HG02852 (cell line): ENCODE data around the gene ULK4.
A peak's percentile ranks its signal among the peaks of the same experiment; 100 is the strongest.
"Not testable (repeated sequence)": the region's sequence is repeated elsewhere in the genome, so short reads cannot be mapped to it uniquely, and the experiment has no call there.

Experiments
- ATAC-seq: cut with Tn5 transposase; IDR thresholded peaks from one replicate; pipeline ENCODE4 v1.9.1; 2021; ENCODE audit warnings: mild to moderate bottlenecking, moderate library complexity; ENCODE audit not compliant: unreplicated experiment

Gene ULK4

DNA sequence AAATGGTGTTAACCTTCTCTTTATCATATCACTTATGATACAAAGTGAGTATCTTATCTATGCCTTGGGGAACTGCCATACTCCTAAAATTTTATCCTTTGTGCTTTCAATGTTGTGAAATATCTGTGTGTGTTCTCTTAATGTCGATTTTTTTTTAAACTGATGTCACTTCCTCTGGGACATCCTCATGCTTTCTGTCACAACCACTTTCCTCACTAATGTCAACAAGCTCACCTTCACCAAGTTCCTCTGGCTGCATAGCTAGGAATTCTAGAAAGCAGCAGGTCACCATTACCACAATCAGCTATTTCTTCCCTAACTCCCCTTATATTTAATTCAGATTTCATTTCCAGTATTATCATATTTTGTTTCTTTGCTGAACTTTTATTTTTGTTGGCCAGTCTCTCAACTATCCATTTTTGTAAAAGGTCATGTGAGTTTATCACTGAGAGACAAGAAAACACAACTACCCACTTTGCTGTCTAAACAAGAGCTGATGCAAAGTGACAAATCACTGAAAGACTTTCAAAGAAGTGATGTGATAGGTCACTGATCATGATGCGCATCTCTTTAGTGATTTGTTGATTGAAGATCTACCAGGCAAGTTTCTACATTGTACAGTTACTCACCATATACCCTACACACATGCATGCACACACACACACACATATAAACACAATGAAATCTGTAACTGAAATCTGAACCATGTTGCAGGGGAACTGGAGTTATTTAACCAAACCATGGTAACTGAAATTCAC lies 369.0 kb downstream of the ULK4 start:
- no peak for ATAC-seq

- ATAC-seq = no peak
These were observed 378.9 kb downstream of the ULK4 start for GRCh38 chr3:41583014-41583413.

DNA sequence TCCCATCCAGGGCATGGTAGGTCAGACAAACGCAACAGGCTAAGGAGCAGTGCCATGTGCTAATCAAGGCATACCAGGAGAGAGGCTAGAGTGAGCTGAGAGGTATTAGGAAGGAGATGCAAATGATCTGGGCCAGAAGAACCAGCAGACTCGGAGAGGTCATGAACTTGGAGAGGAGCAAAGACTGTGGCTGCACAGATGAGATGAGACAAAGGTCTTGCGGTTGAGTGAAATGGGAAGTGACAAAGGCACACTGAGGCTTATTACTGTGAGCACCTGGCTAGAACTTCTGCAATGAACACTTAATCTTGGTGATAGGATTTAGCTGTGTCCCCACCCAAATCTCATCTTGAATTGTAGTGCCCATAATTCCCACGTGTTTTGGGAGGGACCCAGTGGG lies 380.2 kb downstream of the ULK4 start:
- peak; percentile 99 for ATAC-seq

DNA sequence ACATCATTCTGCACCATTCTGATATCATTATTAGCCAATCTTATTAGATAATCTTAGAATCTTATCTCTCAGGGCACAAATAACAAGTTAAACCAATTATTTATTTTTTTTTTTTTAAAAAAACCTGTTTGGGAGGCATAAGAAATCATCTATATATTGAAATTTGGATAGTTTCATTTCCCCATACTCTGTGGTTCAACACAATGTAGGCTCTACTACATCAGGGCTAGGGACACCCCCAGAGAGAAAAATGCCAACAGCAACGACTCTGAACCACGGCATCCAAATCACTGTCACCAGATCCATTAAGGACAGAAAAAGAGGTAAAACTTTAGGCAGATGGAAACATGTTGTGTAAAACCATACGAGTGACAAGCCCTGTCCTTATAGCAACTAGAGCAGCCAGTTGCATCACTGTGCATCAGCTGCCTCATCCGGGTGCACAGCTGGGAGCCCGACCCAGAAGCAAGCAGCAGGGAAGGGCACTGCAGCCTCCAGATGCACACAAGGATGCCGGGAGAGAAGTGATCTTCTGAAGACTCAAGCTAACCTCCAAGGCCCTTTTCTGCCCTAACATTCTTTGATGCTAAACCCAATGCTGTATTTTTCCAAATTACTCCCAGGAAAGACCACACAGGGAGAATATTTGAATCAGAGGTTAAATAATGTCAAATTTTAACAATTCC lies 381.5 kb downstream of the ULK4 start:
- no peak for ATAC-seq

DNA sequence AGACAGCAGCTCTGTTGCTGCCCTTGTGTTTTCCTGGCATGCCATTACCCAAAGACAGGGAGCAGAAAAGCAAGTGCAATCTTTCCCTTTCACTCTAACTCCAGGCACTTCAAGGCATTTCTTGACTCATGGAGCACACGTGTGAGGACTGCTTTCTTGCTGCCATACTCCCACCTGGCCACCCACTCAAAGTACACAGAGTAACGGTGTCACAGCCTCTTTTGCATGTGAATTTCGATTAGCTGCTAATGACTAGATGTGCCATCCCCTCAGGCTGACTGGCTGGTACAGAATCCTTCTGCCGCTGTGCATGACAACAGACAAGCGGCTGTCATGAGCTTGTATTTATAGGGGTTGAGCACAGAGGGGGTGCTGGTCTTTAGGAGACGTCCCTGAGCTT lies 382.0 kb downstream of the ULK4 start:
- ATAC-seq = no peak

DNA sequence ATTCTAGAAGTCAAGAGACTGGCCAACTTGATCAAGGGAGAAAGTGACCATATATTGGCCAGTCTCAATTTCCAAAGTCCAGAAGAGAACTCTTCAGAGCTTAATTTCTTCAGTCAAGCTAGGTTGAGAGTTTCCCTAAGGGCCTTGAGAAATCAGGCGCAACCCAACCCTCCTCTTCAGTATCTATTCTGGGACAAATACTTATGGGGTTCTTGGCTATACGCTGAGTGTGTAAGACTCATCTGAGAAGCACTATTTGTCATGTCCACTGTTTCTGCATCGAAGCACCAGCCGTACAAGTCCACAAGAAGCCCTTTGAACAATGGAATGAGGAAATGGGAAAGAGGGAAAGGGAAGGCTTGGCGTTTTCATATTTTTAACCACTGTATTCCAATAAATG lies 383.1 kb downstream of the ULK4 start:
- no peak for ATAC-seq

- ATAC-seq = no peak
These were observed 386.2 kb downstream of the ULK4 start for GRCh38 chr3:41575724-41576123.

GRCh38 chr3:41574900-41575299 lies 387.0 kb downstream of the ULK4 start:
- no peak for ATAC-seq

GRCh38 chr3:41573591-41573990 lies 388.3 kb downstream of the ULK4 start:
- no peak for ATAC-seq

GRCh38 chr3:41572092-41572491 lies 389.8 kb downstream of the ULK4 start:
- no peak for ATAC-seq

GRCh38 chr3:41569632-41570305 lies 392.1 kb downstream of the ULK4 start:
- no peak for ATAC-seq

DNA sequence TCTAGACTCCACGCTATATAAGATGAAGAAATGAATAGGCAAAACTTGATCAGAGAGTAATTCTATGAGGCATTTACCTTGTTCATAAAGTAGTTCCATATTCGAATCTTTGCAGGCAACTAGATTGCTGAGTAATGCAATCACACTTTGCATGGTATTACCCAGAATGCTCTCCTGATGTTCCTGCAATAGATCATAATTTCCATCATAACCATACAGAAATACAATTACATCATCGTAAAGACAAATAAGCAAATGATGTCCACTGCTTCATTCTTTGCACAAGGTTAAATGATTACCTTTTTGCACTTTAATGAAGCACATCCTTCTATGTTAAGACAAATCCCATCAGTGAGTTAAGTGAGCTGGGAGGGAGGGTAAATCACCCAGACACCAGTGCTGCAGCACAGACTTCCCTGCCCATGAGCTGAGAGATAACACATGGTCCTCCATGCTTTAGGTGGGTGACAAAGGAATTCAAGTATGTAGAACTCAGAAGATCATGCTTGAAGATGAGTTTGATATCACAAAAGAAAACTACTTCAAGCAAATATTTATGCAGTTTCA lies 395.9 kb downstream of the ULK4 start:
- no peak for ATAC-seq

DNA sequence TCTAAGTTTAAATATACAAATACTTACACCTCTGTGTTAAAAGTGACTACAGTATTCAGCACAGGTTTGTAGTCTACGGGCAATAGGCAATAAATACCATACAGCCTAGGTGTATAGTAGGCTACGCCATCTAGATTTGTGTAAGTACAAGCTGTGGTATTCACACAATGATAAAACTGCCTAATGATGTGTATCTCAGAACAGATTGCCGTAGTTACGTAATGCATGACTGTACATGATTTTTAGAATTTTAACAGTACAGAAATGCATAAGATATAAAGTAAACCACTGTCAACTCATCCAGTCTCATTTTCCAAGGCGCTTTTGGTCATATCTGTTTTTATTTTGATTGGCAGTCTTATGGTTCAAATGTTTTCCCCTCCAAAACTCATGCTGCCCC lies 396.9 kb downstream of the ULK4 start:
- ATAC-seq = no peak

DNA sequence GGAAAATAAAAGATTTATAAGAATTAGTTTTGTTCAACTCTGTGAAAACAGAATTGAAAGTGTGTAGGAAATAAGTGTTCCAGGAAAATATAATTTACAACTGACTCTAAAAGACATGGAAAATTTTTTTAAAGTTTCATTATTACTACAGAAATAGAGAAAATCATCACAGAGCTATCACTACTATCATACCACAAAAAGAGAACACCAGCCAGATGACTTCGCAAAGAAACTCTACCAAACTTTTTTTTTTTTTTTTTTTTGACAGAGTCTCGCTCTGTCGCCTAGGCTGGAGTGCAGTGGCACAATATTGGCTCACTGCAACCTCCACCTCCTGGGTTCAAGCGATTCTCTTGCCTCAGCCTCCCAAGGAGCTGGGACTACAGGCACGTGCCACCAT lies 405.7 kb downstream of the ULK4 start:
- not testable (repeated sequence) for ATAC-seq

DNA sequence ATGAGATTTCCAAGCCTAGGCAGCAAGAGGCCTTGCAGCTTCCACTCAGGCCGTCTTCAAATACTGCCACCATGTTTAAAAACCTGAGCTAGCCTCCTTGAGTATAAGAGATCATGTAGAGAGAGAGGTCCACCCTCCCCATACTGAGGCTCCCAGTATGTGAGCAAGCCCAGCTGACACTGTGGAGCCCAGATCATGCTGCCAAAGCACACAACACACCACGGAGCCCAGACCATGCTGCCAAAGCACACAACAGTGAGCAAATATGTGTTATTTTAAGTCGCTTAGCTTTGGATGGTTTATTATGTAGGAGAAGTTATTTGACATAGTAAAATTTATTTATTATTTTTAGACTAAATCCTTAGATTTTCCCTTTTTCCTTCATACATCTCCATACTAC lies 428.9 kb downstream of the ULK4 start:
- ATAC-seq = no peak

- ATAC-seq = no peak
These were observed 434.8 kb downstream of the ULK4 start for GRCh38 chr3:41526995-41527573.

DNA sequence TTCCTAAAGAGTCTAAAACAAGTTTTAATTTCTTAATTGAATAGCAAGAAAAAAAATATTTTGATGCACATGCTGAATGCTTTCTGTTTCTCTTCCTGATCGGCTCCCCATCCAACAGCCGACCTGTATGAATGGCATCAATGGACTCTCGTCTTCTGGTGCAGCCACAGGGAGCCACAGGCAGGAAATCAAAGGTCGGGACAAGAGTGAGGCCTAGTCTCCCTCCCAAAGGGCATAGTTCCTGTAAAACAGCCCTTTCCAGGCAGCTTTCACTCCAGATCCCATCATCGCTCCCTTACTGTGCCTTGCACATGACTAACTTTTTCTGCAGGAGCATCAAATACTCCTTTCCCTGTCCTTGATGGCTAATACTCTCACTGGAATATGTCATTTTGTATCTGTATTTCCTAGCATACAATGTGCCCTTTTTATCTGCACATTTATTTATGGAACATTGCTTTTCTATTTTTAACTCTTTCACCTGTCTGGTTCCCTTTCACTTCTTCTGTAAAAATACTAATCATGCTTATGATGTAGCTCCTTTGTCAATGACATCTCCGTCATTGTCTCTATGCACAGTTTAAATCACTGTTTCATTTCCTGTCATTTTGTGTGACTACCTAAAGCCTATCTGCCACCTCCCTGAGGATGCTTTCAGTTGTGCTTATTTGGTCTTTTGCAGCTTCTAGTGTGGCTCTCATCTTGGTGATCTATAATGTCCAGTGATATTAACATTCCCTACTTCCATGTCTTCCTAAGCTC lies 436.4 kb downstream of the ULK4 start:
- peak; percentile 45 for ATAC-seq

- no peak for ATAC-seq
These were observed 438.0 kb downstream of the ULK4 start for GRCh38 chr3:41523897-41524296.

GRCh38 chr3:41522612-41523011 lies 439.3 kb downstream of the ULK4 start:
- peak; percentile 54 for ATAC-seq

GRCh38 chr3:41521010-41521655 lies 440.8 kb downstream of the ULK4 start:
- ATAC-seq = no peak
